Ramos (cell line): ENCODE measurements around the gene HSD17B13.
"Not testable (repeated sequence)": the region's sequence is repeated elsewhere in the genome, so short reads cannot be mapped to it uniquely, and the experiment has no call there.

Source experiments
- in situ Hi-C: fragments of 300-500 bp; cut with MboI; formaldehyde crosslinking; loops from one replicate; pipeline ENCODE4 v1.14.3; 2022; ENCODE audit warnings: low sequenced_read_pairs; ENCODE audit not compliant: unreplicated experiment

Gene HSD17B13, protein sequence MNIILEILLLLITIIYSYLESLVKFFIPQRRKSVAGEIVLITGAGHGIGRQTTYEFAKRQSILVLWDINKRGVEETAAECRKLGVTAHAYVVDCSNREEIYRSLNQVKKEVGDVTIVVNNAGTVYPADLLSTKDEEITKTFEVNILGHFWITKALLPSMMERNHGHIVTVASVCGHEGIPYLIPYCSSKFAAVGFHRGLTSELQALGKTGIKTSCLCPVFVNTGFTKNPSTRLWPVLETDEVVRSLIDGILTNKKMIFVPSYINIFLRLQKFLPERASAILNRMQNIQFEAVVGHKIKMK

DNA sequence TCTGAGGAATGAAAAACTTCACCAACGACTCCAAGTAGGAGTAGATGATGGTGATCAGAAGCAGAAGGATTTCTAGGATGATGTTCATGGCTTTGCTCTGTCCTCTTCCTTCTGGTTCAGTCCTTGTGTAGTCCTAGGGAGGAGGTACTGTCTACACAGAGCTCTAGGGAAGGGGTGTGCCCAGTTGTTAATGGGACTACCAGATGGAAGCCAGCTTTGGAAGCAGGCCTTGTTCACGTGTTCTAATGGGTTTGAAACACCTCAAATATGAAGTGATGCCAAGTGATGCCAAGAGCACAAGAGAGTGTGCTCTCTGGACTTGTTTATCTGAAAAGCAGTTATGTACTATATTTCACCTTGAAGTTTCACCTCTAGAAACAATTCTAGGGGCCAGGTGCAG lies at the start of gene HSD17B13:
Gene HSD17B13 (minus strand): TSS at position 129 of the 400 bp plus-strand sequence. CDS start 41 bp downstream, at position 88.
- in situ Hi-C loops, result no loop called here

DNA sequence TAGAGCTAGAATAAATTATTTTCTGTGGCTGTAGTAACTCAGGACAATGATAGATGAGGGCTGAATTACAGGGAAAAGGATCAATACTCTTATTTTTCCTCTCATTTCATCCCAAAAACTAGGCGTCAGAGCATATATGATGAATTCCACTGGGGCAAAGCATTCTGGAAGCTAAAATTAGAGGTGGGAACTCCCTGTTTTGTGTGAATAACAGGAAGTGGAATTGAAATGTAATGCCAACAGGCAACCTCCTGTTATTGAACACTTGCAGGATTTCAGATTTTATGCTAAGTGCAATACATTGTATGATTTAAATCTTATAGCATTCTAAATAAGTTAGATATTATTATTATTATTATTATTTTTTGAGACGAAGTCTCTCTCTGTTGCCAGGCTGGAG lies 47.4 kb upstream of the HSD17B13 start:
- in situ Hi-C loops, result loop anchor here (10.0 to 25.0 kb wide), 2 partner anchors 95 to 467 kb away; partner anchors contain the start of gene MEPE

DNA sequence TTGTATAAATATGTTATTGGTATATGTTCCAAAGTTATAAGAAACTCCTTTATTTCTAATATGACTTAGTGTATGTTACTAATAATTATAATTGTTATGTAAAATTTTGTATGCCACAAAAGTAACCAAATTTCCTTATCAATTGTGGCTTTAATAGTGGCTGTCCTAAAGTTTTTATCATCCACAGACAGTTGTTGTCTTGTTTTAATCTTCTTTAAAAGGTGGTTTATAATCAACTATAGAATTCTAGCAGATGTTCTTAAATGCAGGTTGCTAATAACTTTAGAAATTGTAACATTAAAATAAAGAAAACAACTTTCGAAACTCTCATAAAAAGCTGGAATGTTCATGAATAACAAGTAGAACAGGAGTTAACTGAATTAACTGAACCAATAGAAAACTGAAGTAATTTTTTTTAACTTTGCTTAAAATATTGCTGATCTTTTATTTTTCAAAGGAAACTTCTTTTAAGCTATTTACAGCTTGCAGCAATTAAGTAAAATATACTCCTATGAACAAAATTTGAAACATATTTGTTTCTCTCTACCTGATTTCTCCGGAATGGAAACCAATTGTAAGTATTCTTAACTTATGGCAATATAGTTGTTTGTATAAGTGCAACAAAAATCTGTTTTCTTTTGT lies 44.0 kb upstream of the HSD17B13 start:
- in situ Hi-C loops, result loop anchor here (25.0 kb wide), 1 partner anchor 471 kb away; the partner anchor contains the start of gene MEPE

DNA sequence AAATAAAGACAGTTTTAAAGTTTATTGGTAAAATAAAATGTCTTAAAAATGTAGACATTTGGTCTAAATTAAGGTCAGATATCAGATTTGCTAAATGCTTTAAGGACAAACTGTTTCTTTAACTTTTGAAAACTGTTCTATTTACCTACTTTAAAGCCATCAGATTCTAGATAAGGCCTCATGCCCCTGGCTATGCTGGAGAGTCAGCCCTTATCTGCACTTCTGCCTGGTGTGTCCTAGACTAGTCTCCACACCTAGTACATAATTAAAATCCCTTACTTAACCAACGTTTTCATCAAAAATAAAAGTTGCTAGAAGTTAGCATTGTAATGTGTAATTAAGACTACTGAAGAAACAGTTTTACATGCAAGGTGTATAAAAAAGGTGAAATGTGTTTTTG lies 42.7 kb upstream of the HSD17B13 start:
- in situ Hi-C loops, result loop anchor here (25.0 kb wide), 1 partner anchor 472 kb away; the partner anchor contains the start of gene MEPE

DNA sequence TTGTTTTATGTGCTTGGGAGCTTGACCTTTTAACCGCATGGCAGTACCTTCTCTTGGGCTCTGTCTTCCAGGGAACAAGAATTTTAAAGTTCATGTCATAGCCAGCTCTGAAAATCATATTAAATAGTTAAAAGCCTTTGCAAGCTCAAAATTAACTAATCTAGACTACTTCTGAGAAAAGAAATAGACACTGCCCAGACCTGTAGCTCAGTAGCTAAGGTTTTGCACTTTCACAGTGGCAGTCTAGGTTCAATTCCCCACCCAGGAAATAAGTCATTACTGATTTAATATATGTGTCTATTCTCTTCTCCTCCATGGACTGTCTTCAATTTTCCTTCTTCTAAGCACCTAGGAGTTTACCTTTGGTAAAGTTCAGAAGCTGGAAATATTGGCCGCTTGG lies 40.9 kb upstream of the HSD17B13 start:
- in situ Hi-C loops, result loop anchor here (25.0 kb wide), 1 partner anchor 474 kb away; the partner anchor contains the start of gene MEPE

DNA sequence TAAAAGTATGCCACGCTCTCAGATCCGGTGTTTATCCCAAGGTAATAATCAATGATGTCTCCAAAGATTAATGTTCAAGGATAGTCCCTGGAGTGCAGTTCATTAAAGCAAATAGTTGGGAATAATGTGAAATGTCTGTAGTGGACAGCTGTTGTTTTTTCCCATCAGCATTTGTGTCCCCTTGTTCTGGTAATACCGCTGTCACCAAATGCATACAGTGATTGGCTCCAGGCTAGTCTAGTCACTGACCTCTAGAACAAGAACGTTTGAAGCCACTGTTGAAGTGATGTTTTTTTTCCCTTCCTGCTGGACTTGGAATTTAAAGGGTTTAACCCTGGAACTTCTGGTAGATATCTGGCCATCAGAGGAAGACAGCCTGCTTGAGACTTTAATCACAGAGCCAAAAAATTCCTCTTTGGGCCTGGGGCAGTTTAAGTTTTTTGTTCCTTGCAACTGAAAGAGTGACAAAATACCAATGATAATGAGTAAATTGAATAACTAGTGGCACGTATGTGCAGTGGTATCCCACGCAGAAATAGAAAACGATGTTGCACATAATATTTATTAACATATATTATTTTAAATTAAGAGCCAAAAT lies 37.8 kb upstream of the HSD17B13 start:
- in situ Hi-C loops, result loop anchor here (25.0 kb wide), 1 partner anchor 477 kb away; the partner anchor contains the start of gene MEPE

DNA sequence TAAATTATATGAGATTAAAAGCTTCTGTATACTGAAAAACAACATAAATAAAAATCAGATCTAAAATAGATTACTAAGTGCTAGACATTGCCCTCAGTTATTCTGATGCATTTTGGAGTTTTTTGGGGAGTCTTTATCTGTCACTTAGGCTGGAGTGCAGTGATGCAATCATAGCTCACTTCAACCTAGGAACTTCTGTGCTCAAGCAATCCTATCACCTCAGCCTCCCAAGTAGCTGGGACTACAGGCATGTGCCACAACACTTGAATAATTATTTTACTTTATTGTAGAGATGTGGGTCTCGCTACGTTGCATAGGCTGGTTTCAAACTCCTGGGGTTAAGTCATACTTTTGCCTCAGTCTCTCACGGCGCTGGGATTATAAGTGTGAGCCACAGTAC lies 36.6 kb upstream of the HSD17B13 start:
- in situ Hi-C loops, result loop anchor here (25.0 kb wide), 1 partner anchor 478 kb away; the partner anchor contains the start of gene MEPE

DNA sequence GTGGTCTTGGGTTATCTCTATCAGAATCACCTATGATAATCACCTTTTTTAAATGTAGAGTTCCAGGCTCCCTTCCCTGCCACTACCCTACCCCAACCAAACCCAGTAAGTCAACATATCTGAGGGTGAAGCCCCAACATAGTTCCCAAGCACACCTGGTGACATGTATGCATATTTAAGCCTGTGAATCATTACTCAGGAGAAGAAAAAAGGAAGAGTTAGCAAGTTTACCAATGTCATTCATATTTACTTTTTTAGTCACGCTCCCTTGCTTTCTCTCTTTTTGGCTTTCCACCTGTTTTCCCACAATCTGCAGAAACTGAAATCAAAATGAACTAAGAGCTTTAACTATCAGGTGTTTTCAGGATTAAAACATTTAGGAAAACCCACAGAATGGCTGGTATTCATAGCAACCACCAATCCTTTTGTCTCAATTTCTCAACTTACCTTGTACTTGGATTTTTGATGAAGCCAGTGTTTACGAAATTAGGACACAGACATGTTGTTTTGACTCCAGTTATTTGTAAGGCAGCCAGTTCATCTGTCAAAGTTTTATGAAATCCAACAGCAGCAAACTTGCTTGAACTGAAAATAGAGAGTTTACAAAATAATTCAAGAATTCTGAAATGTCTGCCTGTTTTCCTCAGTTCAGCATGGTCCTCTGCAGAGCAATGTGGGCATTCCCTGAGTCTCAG lies 34.3 kb upstream of the HSD17B13 start:
- in situ Hi-C loops, result loop anchor here (25.0 kb wide), 1 partner anchor 480 kb away; the partner anchor contains the start of gene MEPE

DNA sequence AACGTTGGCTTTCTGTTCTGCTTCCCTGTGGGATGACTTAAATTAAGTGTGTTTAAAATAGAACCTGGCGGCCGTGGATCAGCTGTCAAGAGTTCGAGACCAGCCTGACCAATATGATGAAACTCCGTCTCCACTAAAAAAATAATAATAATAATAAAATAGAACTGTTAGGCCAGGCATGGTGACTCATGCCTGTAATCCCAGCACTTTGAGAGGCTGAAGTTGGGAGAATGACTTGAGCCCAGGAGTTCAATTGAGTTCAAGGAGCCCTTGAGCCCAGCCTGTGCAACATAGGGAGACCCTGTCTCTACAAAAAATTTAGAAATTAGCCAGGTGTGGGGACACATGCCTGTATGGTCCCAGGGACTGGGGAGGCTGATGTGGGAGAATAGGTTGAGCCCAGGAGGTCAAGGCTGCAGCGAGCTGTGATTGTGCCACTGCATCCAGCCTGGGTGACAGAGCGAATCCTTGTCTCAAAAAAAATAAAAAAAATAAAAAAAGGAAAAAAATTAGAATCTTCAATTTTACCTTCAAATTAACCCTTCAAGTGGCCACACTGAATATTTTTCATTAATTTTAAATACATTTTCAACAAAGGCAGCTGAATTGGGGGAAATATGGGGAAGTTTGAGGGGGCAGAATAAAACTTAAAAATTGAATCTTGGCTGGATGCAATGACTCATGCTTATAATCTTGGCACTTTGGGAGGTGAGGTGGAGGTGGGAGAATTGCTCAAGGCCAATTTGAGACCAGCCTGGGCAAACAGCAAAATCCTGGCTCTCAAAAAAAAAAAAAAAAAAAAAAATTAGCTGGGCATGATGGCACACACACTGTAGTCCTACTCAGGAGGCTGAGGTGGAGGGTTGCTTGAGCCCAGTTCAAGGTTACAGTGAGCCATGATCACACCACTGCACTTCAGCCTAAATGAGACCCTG lies 31.8 kb upstream of the HSD17B13 start:
- in situ Hi-C loops, result loop anchor here (25.0 kb wide), 1 partner anchor 483 kb away; the partner anchor contains the start of gene MEPE

DNA sequence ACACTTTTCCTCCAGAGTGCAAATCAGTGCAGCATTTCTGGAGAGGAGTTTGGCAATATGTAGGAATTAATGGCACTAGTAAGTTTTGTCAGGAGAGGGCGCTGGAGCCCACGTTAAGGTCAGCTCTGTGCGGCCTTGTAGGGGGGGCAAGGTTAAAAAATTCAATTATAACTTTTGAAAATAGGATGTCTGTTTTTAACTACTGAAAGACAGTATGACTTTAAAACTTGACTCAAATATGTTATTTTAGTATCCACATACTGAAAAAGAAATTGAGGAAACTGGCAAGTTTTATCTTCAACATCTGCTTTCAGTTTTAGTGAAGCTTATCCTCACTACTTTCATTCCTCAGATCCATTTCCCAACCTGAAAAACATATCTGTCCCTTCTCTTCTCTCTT lies 30.9 kb upstream of the HSD17B13 start:
- in situ Hi-C loops, result loop anchor here (25.0 kb wide), 1 partner anchor 484 kb away; the partner anchor contains the start of gene MEPE

DNA sequence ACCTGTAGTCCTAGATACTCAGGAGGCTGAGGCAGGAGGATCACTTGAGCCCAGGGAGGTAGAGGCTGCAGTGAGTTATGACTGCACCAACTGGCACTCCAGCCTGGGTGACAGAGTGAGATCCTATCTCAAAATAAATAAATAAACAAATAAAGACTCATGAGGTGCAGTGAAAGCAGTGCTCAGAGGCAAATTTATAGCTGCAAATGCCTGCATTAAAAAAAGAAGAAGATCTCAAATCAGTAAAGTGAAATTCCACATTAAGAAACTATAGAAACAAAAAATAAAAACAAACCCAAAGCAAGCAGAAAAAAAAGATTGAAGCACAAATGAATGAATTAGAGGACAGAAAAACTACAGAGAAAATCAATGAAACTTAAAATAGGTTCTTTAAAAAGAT lies 22.5 kb upstream of the HSD17B13 start:
- in situ Hi-C loops, result no loop called here

DNA sequence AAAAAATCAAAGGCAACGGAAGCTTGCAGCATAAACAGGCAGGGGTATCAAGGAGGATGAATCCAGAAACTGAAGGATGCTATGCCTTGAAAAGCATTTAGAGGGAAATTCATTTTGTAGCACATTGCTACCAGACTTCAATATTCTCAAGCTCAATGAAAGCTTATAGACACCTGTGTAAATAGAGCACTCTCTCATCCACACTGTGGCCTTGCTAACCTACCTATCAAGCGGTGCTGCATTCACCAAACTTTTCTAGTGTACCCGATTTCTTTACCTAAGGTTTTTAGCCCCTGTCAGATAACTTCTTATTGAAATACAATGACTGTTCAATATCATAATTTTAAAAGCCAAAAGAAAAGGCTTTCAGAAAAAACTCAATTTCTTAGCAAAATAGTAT lies 20.2 kb upstream of the HSD17B13 start:
- in situ Hi-C loops, result no loop called here

DNA sequence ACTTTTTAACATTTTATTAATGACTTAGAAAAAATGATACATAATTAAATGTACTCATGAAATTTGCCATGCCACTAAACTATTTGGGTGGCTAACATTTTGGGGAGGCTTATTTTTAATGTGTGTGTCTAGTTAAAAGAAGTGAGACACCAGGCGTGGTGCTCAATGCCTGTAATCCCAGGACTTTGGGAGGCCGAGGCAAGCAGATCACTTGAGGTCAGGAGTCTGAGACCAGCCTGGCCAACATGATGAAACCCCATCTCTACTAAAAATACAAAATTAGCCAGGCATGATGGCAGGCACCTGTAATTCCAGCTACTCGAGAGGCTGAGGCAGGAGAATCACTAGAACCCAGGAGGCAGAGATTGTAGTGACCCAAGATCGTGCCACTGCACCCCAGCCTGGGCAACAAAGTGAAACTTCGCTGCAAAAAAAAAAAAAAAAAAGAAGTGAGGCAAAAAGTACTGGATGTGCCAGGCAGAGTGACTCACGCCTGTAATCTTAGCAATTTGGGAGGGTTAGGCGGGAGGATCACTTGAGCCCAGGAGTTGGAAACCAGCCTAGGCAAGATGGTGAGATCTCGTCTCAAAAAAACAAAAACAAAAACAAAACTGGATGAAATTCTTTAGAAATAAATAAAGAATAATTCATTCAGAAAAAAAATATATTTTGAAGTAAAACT lies 19.4 kb upstream of the HSD17B13 start:
- in situ Hi-C loops, result not testable (repeated sequence)

DNA sequence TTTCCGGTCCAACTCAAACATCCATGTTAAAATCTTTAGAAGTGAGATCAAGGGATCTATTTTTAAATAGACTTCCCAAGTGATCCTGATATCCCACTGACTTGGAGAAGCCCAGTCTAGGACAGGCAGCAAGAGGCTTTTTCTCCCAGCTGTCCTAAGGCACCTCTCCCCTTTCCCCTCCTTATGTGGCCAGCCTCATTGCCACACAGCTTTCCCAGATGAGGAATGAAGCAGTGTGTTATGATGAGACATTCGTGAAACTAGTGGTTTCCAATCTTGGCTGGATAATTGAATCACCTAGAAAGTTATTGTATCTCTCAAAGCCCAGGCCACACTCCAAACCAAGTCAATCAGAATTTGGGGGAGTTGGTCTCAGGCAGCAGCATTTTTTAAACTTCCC lies 16.8 kb upstream of the HSD17B13 start:
- in situ Hi-C loops, result no loop called here

DNA sequence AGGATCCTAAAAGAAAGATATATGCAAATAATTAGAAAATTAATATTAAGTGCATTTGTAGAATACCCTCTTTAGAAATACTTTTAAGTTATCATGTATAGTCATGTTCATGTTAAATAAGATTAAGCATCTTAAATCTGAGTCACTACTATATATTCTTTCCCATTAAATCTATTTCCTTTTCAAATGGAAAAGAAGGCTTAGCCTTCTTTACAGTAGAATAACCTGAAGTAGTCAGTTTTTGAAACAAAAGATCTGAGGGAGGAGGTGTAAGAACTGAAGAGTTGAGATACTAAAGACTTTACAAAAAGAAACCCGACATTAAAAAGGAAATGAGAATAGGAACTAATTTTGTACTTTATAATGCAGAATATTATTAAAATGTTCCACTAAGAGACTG lies 14.7 kb upstream of the HSD17B13 start:
- in situ Hi-C loops, result no loop called here

DNA sequence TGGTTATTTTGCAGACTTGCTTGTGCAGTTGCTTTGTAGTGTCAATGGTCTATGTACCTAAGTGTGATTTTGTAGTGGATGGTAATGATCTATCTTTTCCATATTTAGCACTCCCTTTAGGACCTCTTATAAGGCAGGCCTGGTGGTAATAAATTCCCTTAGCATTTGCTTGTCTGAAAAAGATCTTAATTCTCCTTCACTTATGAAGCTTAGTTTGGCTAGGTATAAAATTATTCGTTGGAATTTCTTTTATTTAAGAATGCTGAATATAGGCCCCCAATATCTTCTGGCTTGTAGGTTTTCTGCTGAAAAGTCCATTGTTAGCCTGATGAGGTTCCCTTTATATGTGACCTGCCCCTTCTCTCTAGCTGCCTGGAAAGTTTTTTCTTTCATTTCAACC lies 10.6 kb upstream of the HSD17B13 start:
- in situ Hi-C loops, result no loop called here

DNA sequence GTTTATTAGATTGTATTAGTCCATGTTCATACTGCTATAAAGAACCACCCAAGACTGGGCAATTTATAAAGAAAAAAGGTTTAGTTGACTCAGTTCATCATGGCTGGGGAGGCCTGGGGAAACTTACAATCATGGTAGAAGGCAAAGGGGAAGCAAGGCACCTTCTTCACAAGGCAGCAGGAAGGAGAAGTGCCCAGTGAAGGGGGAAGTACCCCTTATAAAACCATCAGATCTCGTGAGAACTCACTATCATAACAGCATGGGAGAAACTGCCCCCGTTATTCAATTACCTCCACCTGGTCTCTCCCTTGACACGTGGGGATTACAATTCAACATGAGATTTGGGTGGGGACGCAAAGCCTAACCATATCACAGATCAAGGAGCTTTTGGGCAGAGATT lies 8.1 kb upstream of the HSD17B13 start:
- in situ Hi-C loops, result no loop called here

DNA sequence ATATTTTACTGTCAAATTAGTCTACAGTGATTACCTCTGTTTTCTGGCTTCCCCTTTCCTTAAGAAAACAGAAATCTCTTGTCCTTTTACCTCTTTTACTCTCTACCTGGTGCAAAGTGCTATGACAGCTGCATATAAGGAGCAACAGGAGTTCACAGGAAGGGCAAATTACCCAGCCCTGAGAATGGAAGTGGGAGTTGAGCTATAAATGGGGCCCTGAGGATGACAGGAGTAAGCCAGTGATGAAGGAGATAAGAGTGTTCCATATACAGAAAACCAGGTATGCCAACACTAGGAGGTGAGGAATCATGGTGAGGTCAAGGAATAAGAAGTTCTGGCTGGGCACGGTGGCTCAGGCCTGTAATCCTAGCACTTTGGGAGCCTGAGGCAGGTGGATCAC lies 4.5 kb upstream of the HSD17B13 start:
- in situ Hi-C loops, result no loop called here

DNA sequence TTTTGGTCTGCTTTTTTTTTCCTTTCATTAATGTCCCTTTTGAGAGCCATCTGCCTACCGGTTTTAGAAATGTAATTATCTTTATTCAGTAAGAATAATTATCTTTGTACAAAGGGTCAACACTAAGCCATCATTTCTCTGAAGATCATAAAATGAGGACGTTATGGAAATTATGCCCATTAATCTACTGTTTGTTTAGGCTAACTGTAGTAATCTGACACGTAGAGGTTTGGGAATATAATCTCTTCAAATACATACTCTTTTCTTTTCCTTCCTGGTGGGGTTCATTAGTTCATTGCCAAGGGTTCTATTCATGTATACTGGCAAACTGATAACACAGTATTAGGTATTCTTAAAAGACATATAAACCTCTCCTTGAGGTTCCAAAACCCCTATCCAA lies 3.8 kb upstream of the HSD17B13 start:
- in situ Hi-C loops, result no loop called here
